Calu3 (cell line): Measurements from ENCODE around the gene LYVE1. TPM values are rescaled to one million over a fixed set of nuclear protein-coding genes. Genes with fewer than 3 reads are reported as not detected.

Source experiments
- BruUV-seq: library from RNA; stranded (reverse); fragments of 400-500 nt; replicated peaks from 2 replicates; lab custom pipeline; 2021; lab: Mats Ljungman, UMichigan
- CTCF ChIA-PET: fragments of 300-600 bp; sonication (Branson Sonifier 250); formaldehyde crosslinking; loops from one replicate; lab custom pipeline; 2022; ENCODE audit warnings: antibody characterized with exemption; lab: Charles Lee
- DNase-seq: peaks from one replicate; pipeline ENCODE4 v3.0.0; 2022
- H3K27ac Mint-ChIP-seq: one replicate; pipeline ENCODE4 v1.8.0; 2022; ENCODE audit warnings: mixed read lengths; ENCODE audit not compliant: unreplicated experiment
- H3K27me3 Mint-ChIP-seq: one replicate; pipeline ENCODE4 v1.8.0; 2022; ENCODE audit warnings: mixed read lengths; ENCODE audit not compliant: unreplicated experiment
- H3K36me3 Mint-ChIP-seq: one replicate; pipeline ENCODE4 v1.8.0; 2022; ENCODE audit warnings: mild to moderate bottlenecking, moderate library complexity, mixed read lengths; ENCODE audit not compliant: insufficient read depth, unreplicated experiment
- H3K4me1 Mint-ChIP-seq: one replicate; pipeline ENCODE4 v1.8.0; 2022; ENCODE audit warnings: mild to moderate bottlenecking, low read depth, mixed read lengths; ENCODE audit not compliant: unreplicated experiment
- H3K4me3 Mint-ChIP-seq: one replicate; pipeline ENCODE4 v1.8.0; 2022; ENCODE audit warnings: mild to moderate bottlenecking, low read depth, moderate library complexity, mixed read lengths; ENCODE audit not compliant: unreplicated experiment
- H3K9me3 Mint-ChIP-seq: one replicate; pipeline ENCODE4 v1.8.0; 2022; ENCODE audit warnings: low read depth, mixed read lengths; ENCODE audit not compliant: unreplicated experiment
- CTCF ChIP-seq: fragments of 200-600 bp; IDR thresholded peaks from one replicate; pipeline ENCODE4 v1.8.0; 2022; ENCODE audit warnings: antibody characterized with exemption; ENCODE audit not compliant: unreplicated experiment
- intact Hi-C: fragments of 100-400 bp; cut with micrococcal nuclease; formaldehyde crosslinking; loops from one replicate; pipeline ENCODE4 v1.10.0; 2022; ENCODE audit not compliant: unreplicated experiment
- total RNA-seq: library from RNA; stranded (reverse); gene quantifications from 2 replicates; pipeline ENCODE4 v1.2.3, GENCODE V29; 2022

The LYVE1 gene
- total RNA-seq, 1 experiment from 2014 or later = not detected

- BruUV-seq = no TSS peak
- Mint-ChIP-seq H3K4me3 (no peak overlapping the region), H3K9me3 (no peaks in the 10 kb centered on the region), H3K4me1 (peaks cover 16% of the 10 kb centered on the region), H3K27me3 (no peaks in the 10 kb centered on the region), H3K36me3 (peaks cover 22% of the 10 kb centered on the region), H3K27ac (no peak overlapping the region)
- TF ChIP-seq CTCF = no peak
- intact Hi-C loops = no loop called here
- no peak for DNase-seq
- CTCF ChIA-PET = no interaction called here
Observed at GRCh38 chr11:10542776-10543175, 25.7 kb downstream of the LYVE1 start.

DNA sequence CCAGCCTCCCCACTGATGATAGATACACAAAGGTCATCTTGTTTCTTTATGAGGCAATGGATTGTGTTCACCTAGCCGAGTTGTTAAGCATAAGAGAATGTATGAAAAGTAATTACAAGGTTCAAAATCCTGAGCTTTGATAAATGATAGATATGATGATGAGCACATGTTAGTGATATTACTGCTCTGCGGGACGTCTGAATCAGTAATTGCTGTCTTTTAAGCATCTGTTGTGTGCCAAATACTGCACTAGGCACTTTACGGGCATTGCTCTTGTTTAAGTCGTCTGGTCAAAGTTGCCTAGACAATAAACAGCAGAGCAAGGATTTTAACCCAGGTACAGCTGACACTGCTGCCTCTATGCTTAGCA, 26.9 kb downstream of the LYVE1 start:
- BruUV-seq = TSS peak; percentile 55
- intact Hi-C loops = no loop called here
- Mint-ChIP-seq H3K4me1 (peaks cover 16% of the 10 kb centered on the region), H3K27me3 (no peaks in the 10 kb centered on the region), H3K36me3 (peaks cover 22% of the 10 kb centered on the region), H3K4me3 (peak overlapping the region; percentile 69), H3K9me3 (no peaks in the 10 kb centered on the region), H3K27ac (peak overlapping the region; percentile 54)
- no peak for TF ChIP-seq CTCF
- CTCF ChIA-PET = interaction anchor here (1.0 to 2.1 kb wide), 10 partner anchors 10 to 135 kb away, joined by 3 to 8 read pairs (median 4); no protein-coding TSS in a partner anchor
- no peak for DNase-seq

- peak; percentile 83 for TF ChIP-seq CTCF
- intact Hi-C loops = no loop called here
- peaks cover 20% of the 10 kb centered on the region for H3K4me1 Mint-ChIP-seq
- H3K4me3 Mint-ChIP-seq = peak within 1 kb of the TSS; percentile 69
- no peaks in the 10 kb centered on the region for H3K27me3 Mint-ChIP-seq
- H3K9me3 Mint-ChIP-seq = no peaks in the 10 kb centered on the region
- DNase-seq = peak; percentile 99
- H3K27ac Mint-ChIP-seq = peak within 1 kb of the TSS; percentile 54
- no TSS peak for BruUV-seq
- peaks cover 22% of the 10 kb centered on the region for H3K36me3 Mint-ChIP-seq
- CTCF ChIA-PET = interaction anchor here (0.6 to 2.1 kb wide), 16 partner anchors 8 to 135 kb away, joined by 3 to 8 read pairs (median 4); no protein-coding TSS in a partner anchor
Observed at GRCh38 chr11:10540915-10541560, 27.4 kb downstream of the LYVE1 start, which contains the start of gene RNF141. Gene RNF141 (minus strand): TSS chr11:10541187. CDS start chr11:10534158, 7,029 bp downstream.

DNA sequence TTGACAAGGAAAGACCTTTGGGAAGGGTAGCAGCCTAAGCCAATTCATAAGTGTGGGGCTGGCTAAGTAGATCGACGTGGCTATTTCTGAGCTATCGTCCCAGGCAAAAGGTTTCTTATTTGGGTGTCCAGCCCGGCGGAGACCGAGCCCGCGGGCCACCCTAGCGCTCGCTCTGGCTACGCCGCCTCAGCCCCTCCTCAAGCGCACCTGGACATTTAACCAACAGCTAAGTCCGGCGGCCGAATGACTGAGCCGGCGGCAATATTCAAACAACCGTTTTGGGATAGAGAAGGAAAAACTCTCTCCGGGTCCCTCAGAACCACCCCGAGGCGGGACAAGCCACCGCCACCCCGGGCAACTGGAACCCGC, 27.9 kb downstream of the LYVE1 start:
- Mint-ChIP-seq H3K9me3 (no peaks in the 10 kb centered on the region), H3K27me3 (no peaks in the 10 kb centered on the region), H3K27ac (peak overlapping the region; percentile 48), H3K4me1 (peaks cover 24% of the 10 kb centered on the region), H3K4me3 (peak overlapping the region; percentile 69), H3K36me3 (peaks cover 22% of the 10 kb centered on the region)
- no TSS peak for BruUV-seq
- no peak for DNase-seq
- TF ChIP-seq CTCF = no peak
- intact Hi-C loops = no loop called here
- CTCF ChIA-PET = interaction anchor here (0.6 to 2.1 kb wide), 16 partner anchors 8 to 134 kb away, joined by 3 to 8 read pairs (median 4); no protein-coding TSS in a partner anchor
